ENCODE data around the gene GNG12.

The GNG12 gene

GRCh38 chr1:67711158-67711854, 122.0 kb downstream of the GNG12 start:
- Histone ChIP-seq H3K9ac (ENCODE audit: low read length) (no peak overlapping the region), H3K4me3 (ENCODE audit: low read length) (no peak overlapping the region), H3K4me1 (ENCODE audit: control insufficient read depth, insufficient read depth, low read length) (peaks cover under 1% of the 10 kb centered on the region), H3K27me3 (ENCODE audit: control insufficient read depth, insufficient read depth, low read length) (no peaks in the 10 kb centered on the region), H3K36me3 (ENCODE audit: control insufficient read depth, insufficient read depth, low read length) (peaks cover 2% of the 10 kb centered on the region), H3K27ac (ENCODE audit: low read depth, low read length) (no peak overlapping the region)

GRCh38 chr1:67710417-67710816, 122.8 kb downstream of the GNG12 start:
- Histone ChIP-seq H3K27ac (ENCODE audit: low read depth, low read length) (no peak overlapping the region), H3K36me3 (ENCODE audit: control insufficient read depth, insufficient read depth, low read length) (peaks cover 2% of the 10 kb centered on the region), H3K27me3 (ENCODE audit: control insufficient read depth, insufficient read depth, low read length) (no peaks in the 10 kb centered on the region), H3K4me3 (ENCODE audit: low read length) (no peak overlapping the region), H3K4me1 (ENCODE audit: control insufficient read depth, insufficient read depth, low read length) (peaks cover 5% of the 10 kb centered on the region), H3K9ac (ENCODE audit: low read length) (no peak overlapping the region)

GRCh38 chr1:67708606-67709005, 124.7 kb downstream of the GNG12 start:
- H3K4me3 ChIP-seq (ENCODE audit: low read length) = no peak overlapping the region
- no peak overlapping the region for H3K9ac ChIP-seq (ENCODE audit: low read length)
- H3K27me3 ChIP-seq (ENCODE audit: control insufficient read depth, insufficient read depth, low read length) = no peaks in the 10 kb centered on the region
- no peak overlapping the region for H3K27ac ChIP-seq (ENCODE audit: low read depth, low read length)
- H3K36me3 ChIP-seq (ENCODE audit: control insufficient read depth, insufficient read depth, low read length) = peaks cover 2% of the 10 kb centered on the region
- H3K4me1 ChIP-seq (ENCODE audit: control insufficient read depth, insufficient read depth, low read length) = peaks cover 5% of the 10 kb centered on the region

DNA sequence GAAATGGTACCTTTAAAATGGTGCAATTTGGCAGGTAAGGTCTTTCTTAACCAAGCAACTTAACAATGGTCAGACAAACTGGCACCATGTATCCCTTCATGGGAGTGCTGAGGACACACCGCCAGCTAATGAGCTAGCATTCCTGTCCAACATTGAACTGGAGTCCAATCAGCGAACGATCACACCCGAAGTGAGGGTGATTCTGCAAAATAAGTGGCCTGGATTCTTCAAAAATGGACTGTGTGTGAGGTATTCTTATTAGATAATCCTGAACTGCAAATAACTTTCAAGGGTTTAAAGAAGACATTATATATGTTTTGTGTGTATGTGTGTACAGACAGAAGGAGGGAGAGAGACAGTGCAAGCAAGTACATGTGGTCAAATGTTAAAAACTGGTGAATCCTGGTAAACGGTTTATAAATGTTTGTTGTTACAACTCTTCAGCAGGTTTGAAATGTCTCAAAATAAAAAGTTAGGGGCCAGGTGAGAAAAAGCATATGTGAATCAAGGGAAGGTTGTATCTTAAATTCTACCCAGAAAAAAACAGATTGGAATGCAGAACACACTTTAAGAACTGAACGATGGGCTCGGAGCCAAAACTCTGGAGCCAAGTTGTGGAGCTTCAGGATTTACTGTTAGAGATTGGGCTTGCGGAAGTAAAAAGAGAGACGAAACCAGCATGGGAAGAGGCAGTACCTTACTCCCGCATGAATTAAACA, 127.4 kb downstream of the GNG12 start:
- H3K36me3 ChIP-seq (ENCODE audit: control insufficient read depth, insufficient read depth, low read length) = peaks cover 2% of the 10 kb centered on the region
- no peak overlapping the region for H3K27ac ChIP-seq (ENCODE audit: low read depth, low read length)

GRCh38 chr1:67704351-67704750, 128.9 kb downstream of the GNG12 start:
- no peak overlapping the region for H3K27ac ChIP-seq (ENCODE audit: low read depth, low read length)
- H3K9ac ChIP-seq (ENCODE audit: low read length) = no peak overlapping the region
- H3K27me3 ChIP-seq (ENCODE audit: control insufficient read depth, insufficient read depth, low read length) = no peaks in the 10 kb centered on the region
- H3K36me3 ChIP-seq (ENCODE audit: control insufficient read depth, insufficient read depth, low read length) = peaks cover 2% of the 10 kb centered on the region
- H3K4me1 ChIP-seq (ENCODE audit: control insufficient read depth, insufficient read depth, low read length) = peaks cover 5% of the 10 kb centered on the region
- H3K4me3 ChIP-seq (ENCODE audit: low read length) = no peak overlapping the region

More for the DNA sequence above, 127.4 kb downstream of the GNG12 start:
- Histone ChIP-seq H3K9ac (ENCODE audit: low read length) (no peak overlapping the region), H3K27me3 (ENCODE audit: control insufficient read depth, insufficient read depth, low read length) (no peaks in the 10 kb centered on the region), H3K4me1 (ENCODE audit: control insufficient read depth, insufficient read depth, low read length) (peaks cover 5% of the 10 kb centered on the region), H3K4me3 (ENCODE audit: low read length) (no peak overlapping the region)

GRCh38 chr1:67701876-67702275, 131.4 kb downstream of the GNG12 start:
- H3K4me3 ChIP-seq (ENCODE audit: low read length) = no peak overlapping the region
- no peak overlapping the region for H3K27ac ChIP-seq (ENCODE audit: low read depth, low read length)
- H3K9ac ChIP-seq (ENCODE audit: low read length) = no peak overlapping the region
- H3K27me3 ChIP-seq (ENCODE audit: control insufficient read depth, insufficient read depth, low read length) = no peaks in the 10 kb centered on the region
- peaks cover 5% of the 10 kb centered on the region for H3K4me1 ChIP-seq (ENCODE audit: control insufficient read depth, insufficient read depth, low read length)
- no peaks in the 10 kb centered on the region for H3K36me3 ChIP-seq (ENCODE audit: control insufficient read depth, insufficient read depth, low read length)

DNA sequence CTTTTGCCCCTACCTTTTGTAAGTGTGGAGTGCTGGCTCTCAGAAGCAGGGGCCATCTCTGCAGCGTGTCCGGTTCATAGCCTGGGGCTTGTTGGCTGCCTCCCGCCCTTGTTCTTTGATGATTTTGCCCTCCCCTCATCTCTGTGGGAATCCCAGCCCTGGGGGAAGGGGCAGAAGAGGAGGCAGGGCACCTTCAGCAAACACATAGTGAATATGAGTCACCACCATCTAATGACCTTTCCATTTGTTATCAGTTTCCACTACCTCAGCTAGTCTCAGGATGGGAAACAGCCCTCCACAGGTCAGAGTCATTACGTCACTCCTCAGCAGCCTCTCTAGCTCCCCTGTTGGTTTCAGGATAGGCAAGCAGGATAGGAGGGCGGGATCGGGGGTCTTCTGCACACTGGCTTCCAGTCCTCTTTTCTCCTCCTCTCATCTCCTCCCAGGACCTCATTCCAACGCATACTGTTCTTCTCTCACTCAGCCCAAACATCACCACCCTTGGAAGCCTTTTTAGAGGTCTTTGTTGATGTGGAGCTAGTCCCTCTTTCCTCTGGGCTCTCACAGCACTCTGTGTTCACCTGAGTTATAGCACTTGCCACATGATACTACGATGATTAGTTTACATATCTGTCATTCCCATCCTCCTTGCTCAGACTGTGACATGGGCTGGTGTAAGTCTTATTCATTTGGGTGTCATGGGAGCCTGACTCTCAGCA, 132.4 kb downstream of the GNG12 start:
- Histone ChIP-seq H3K4me1 (ENCODE audit: control insufficient read depth, insufficient read depth, low read length) (peaks cover under 1% of the 10 kb centered on the region), H3K27me3 (ENCODE audit: control insufficient read depth, insufficient read depth, low read length) (no peaks in the 10 kb centered on the region), H3K4me3 (ENCODE audit: low read length) (no peak overlapping the region), H3K9ac (ENCODE audit: low read length) (no peak overlapping the region), H3K36me3 (ENCODE audit: control insufficient read depth, insufficient read depth, low read length) (no peaks in the 10 kb centered on the region), H3K27ac (ENCODE audit: low read depth, low read length) (no peak overlapping the region)

GRCh38 chr1:67700220-67700619, 133.0 kb downstream of the GNG12 start:
- no peak overlapping the region for H3K4me3 ChIP-seq (ENCODE audit: low read length)
- no peak overlapping the region for H3K9ac ChIP-seq (ENCODE audit: low read length)
- no peaks in the 10 kb centered on the region for H3K27me3 ChIP-seq (ENCODE audit: control insufficient read depth, insufficient read depth, low read length)
- no peaks in the 10 kb centered on the region for H3K4me1 ChIP-seq (ENCODE audit: control insufficient read depth, insufficient read depth, low read length)
- no peak overlapping the region for H3K27ac ChIP-seq (ENCODE audit: low read depth, low read length)
- H3K36me3 ChIP-seq (ENCODE audit: control insufficient read depth, insufficient read depth, low read length) = no peaks in the 10 kb centered on the region

GRCh38 chr1:67696708-67697107, 136.6 kb downstream of the GNG12 start:
- Histone ChIP-seq H3K4me1 (ENCODE audit: control insufficient read depth, insufficient read depth, low read length) (no peaks in the 10 kb centered on the region), H3K4me3 (ENCODE audit: low read length) (no peak overlapping the region), H3K9ac (ENCODE audit: low read length) (no peak overlapping the region), H3K36me3 (ENCODE audit: control insufficient read depth, insufficient read depth, low read length) (no peaks in the 10 kb centered on the region), H3K27me3 (ENCODE audit: control insufficient read depth, insufficient read depth, low read length) (no peaks in the 10 kb centered on the region), H3K27ac (ENCODE audit: low read depth, low read length) (no peak overlapping the region)

DNA sequence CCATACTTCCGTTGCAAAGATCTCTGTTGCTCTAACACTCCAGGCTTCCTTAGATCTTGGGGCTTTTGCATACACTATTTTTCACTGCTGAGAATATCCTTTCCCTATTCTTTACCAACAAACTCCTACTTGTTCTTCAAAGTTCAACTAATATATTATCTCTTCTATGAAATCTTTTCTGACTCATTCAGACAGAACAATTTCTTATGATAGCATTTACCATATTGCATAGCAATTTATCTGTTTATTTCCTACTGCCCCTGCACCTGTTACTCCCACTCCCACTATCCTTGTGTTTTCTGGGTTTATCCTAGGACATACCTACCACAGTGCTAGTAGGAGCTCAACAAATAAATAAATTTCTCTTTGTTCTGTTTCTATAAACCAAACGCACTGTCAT, 137.3 kb downstream of the GNG12 start:
- Histone ChIP-seq H3K4me3 (ENCODE audit: low read length) (no peak overlapping the region), H3K27me3 (ENCODE audit: control insufficient read depth, insufficient read depth, low read length) (no peaks in the 10 kb centered on the region), H3K36me3 (ENCODE audit: control insufficient read depth, insufficient read depth, low read length) (no peaks in the 10 kb centered on the region), H3K4me1 (ENCODE audit: control insufficient read depth, insufficient read depth, low read length) (no peaks in the 10 kb centered on the region), H3K9ac (ENCODE audit: low read length) (no peak overlapping the region), H3K27ac (ENCODE audit: low read depth, low read length) (no peak overlapping the region)

DNA sequence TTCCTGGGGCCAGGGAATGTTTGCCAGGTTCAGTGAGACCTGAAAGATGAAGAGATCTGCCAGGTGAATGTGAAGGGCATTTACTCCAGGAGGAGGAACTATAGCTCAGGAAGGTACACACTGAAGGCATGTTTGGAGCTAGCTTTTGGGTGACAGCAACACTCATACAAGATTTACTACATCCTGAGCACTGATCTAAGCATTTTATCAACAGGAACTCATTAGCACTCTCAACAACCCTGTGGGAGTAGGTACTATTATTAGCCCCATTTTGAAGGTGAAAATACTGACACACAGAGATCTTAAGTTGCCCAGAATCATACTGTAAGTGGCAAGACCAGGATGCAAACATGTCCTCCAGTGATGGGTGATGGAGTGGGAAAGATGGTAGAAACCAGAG, 141.6 kb downstream of the GNG12 start:
- Histone ChIP-seq H3K4me3 (ENCODE audit: low read length) (no peak overlapping the region), H3K27ac (ENCODE audit: low read depth, low read length) (no peak overlapping the region), H3K9ac (ENCODE audit: low read length) (no peak overlapping the region), H3K36me3 (ENCODE audit: control insufficient read depth, insufficient read depth, low read length) (peaks cover 7% of the 10 kb centered on the region), H3K27me3 (ENCODE audit: control insufficient read depth, insufficient read depth, low read length) (no peaks in the 10 kb centered on the region), H3K4me1 (ENCODE audit: control insufficient read depth, insufficient read depth, low read length) (peaks cover 3% of the 10 kb centered on the region)

GRCh38 chr1:67690411-67690810, 142.9 kb downstream of the GNG12 start:
- no peaks in the 10 kb centered on the region for H3K27me3 ChIP-seq (ENCODE audit: control insufficient read depth, insufficient read depth, low read length)
- H3K36me3 ChIP-seq (ENCODE audit: control insufficient read depth, insufficient read depth, low read length) = peaks cover 7% of the 10 kb centered on the region
- H3K27ac ChIP-seq (ENCODE audit: low read depth, low read length) = no peak overlapping the region
- no peak overlapping the region for H3K9ac ChIP-seq (ENCODE audit: low read length)
- H3K4me3 ChIP-seq (ENCODE audit: low read length) = no peak overlapping the region
- peaks cover 3% of the 10 kb centered on the region for H3K4me1 ChIP-seq (ENCODE audit: control insufficient read depth, insufficient read depth, low read length)

All from rectal smooth muscle tissue (tissue), 1 donor.